ENCODE measurements around the gene DDAH1. TPM values are rescaled to one million over a fixed set of nuclear protein-coding genes. Genes with fewer than 3 reads are reported as not detected.

The DDAH1 gene
- total RNA-seq, 2 experiments from 2014 or later: not detected

DNA sequence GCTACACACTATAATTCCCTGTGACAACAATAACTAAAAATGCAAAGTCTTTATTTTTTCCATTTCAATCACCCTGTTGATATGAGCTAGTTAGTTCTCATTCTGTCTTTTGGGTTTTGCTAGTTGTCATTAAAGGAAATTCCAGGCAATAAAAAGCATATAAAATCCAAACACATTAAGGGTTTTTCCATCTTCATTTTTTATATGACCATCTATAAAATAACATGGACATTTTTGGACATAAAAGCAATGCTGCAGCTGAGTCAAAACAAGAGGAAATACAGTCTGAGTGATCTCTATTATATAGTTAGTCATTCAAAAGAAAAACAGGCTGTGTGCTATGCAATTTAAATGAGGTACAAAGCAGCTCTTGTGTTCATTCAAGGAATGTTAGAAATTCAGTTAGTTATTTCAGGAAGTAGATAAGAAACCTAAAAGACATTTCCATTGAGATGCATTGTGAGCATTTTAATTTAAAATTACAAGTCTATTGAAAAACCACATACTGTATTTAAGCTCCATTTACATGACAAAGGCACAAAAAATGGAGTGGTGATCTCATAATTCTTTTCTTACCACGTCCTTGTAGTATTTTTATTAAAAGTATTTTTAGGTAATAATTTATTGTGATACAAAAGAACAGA is 121.2 kb downstream of the DDAH1 start:
- ChIA-PET CTCF (no interaction called here), POLR2A (no interaction called here)
- TF ChIP-seq, protein P1, sequence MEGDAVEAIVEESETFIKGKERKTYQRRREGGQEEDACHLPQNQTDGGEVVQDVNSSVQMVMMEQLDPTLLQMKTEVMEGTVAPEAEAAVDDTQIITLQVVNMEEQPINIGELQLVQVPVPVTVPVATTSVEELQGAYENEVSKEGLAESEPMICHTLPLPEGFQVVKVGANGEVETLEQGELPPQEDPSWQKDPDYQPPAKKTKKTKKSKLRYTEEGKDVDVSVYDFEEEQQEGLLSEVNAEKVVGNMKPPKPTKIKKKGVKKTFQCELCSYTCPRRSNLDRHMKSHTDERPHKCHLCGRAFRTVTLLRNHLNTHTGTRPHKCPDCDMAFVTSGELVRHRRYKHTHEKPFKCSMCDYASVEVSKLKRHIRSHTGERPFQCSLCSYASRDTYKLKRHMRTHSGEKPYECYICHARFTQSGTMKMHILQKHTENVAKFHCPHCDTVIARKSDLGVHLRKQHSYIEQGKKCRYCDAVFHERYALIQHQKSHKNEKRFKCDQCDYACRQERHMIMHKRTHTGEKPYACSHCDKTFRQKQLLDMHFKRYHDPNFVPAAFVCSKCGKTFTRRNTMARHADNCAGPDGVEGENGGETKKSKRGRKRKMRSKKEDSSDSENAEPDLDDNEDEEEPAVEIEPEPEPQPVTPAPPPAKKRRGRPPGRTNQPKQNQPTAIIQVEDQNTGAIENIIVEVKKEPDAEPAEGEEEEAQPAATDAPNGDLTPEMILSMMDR (IDR thresholded peaks at IDR 0.05): no peak
- Mint-ChIP-seq H3K36me3 (ENCODE audit: low read depth) (no peaks in the 10 kb centered on the region), H3K27me3 (peaks cover 27% of the 10 kb centered on the region), H3K4me3 (no peak overlapping the region), H3K27ac (no peak overlapping the region), H3K9me3 (no peaks in the 10 kb centered on the region), H3K4me1 (ENCODE audit: low read depth) (no peaks in the 10 kb centered on the region)
- no peak overlapping the region for H3K4me3 ChIP-seq (ENCODE audit: low read length)
- no peaks in the 10 kb centered on the region for H3K36me3 ChIP-seq (ENCODE audit: insufficient read depth, low read length)
- no peaks in the 10 kb centered on the region for H3K9me3 ChIP-seq (ENCODE audit: control insufficient read depth in 1 of 2, insufficient read depth in 1 of 2, low read length in 2 of 2)
- DNase-seq (no peak), ATAC-seq (ENCODE audit: poor library complexity) (no peak)
- intact Hi-C loops (cut with DNase I, micrococcal nuclease): no loop called here
- no peaks in the 10 kb centered on the region for H3K27me3 ChIP-seq (ENCODE audit: control insufficient read depth in 1 of 2, insufficient read depth in 2 of 2, low read length in 2 of 2)
- no peaks in the 10 kb centered on the region for H3K4me1 ChIP-seq (ENCODE audit: insufficient read depth, low read length)
- H3K27ac ChIP-seq (ENCODE audit: low read depth in 1 of 2, low read length in 2 of 2): no peak overlapping the region

DNA sequence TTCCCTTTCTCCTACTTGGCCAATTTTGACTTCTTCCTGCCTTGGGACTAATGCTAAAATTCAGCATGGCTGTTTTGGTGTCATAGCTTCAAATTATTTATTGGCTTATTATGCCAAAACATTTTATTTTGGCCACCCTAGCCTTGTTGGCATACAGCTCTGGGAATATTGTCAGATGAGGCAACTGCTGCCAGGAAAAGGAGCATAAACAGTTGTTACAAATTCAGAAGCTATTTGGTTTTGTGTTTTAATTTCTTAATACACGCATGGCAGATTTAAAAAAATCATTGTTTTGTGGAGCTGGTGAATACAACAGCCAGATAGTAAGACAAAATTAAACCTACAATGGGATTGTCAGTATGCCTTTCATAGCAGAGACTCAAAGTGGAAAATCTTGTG is 121.7 kb downstream of the DDAH1 start:
- Mint-ChIP-seq H3K4me3 (no peak overlapping the region), H3K27ac (no peak overlapping the region), H3K36me3 (ENCODE audit: low read depth) (no peaks in the 10 kb centered on the region), H3K9me3 (no peaks in the 10 kb centered on the region), H3K27me3 (peaks cover 27% of the 10 kb centered on the region), H3K4me1 (ENCODE audit: low read depth) (no peaks in the 10 kb centered on the region)
- TF ChIP-seq, protein P1 (IDR thresholded peaks at IDR 0.05): no peak
- Histone ChIP-seq H3K27ac (ENCODE audit: low read depth in 1 of 2, low read length in 2 of 2) (no peak overlapping the region), H3K9me3 (ENCODE audit: control insufficient read depth in 1 of 2, insufficient read depth in 1 of 2, low read length in 2 of 2) (no peaks in the 10 kb centered on the region), H3K4me1 (ENCODE audit: insufficient read depth, low read length) (no peaks in the 10 kb centered on the region), H3K36me3 (ENCODE audit: insufficient read depth, low read length) (no peaks in the 10 kb centered on the region), H3K27me3 (ENCODE audit: control insufficient read depth in 1 of 2, insufficient read depth in 2 of 2, low read length in 2 of 2) (no peaks in the 10 kb centered on the region), H3K4me3 (ENCODE audit: low read length) (no peak overlapping the region)
- no peak for ATAC-seq (ENCODE audit: poor library complexity)
- POLR2A ChIA-PET: no interaction called here
- DNase-seq: no peak
- intact Hi-C loops (cut with DNase I, micrococcal nuclease): no loop called here
- CTCF ChIA-PET: no interaction called here

DNA sequence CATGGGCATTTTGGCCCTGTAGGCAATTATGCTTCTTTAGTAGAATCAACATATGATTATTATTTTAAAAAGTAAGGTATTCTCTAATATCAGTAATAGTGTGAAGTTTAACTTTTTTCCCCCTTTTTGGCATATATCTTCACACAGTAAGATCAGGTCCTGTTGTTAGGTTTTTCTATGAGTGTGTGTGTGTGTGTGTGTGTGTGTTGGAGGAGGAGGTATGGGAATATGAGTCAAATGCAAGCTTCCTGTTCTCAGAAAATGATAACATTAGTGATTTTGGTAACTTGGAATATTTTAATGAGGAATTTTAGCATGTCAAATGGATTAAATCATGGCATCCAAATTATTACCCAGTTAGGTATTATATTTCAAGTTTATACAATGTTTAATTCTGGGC is 122.8 kb downstream of the DDAH1 start:
- Mint-ChIP-seq H3K27me3 (peaks cover 27% of the 10 kb centered on the region), H3K4me1 (ENCODE audit: low read depth) (no peaks in the 10 kb centered on the region), H3K27ac (no peak overlapping the region), H3K36me3 (ENCODE audit: low read depth) (no peaks in the 10 kb centered on the region), H3K9me3 (no peaks in the 10 kb centered on the region), H3K4me3 (no peak overlapping the region)
- H3K27ac ChIP-seq (ENCODE audit: low read depth in 1 of 2, low read length in 2 of 2): no peak overlapping the region
- TF ChIP-seq, protein P1 (IDR thresholded peaks at IDR 0.05): no peak
- H3K4me1 ChIP-seq (ENCODE audit: insufficient read depth, low read length): no peaks in the 10 kb centered on the region
- no peaks in the 10 kb centered on the region for H3K36me3 ChIP-seq (ENCODE audit: insufficient read depth, low read length)
- DNase-seq (no peak), ATAC-seq (ENCODE audit: poor library complexity) (no peak)
- ChIA-PET CTCF (no interaction called here), POLR2A (no interaction called here)
- intact Hi-C loops (cut with DNase I, micrococcal nuclease): no loop called here
- no peaks in the 10 kb centered on the region for H3K27me3 ChIP-seq (ENCODE audit: control insufficient read depth in 1 of 2, insufficient read depth in 2 of 2, low read length in 2 of 2)
- no peak overlapping the region for H3K4me3 ChIP-seq (ENCODE audit: low read length)
- H3K9me3 ChIP-seq (ENCODE audit: control insufficient read depth in 1 of 2, insufficient read depth in 1 of 2, low read length in 2 of 2): no peaks in the 10 kb centered on the region
